Measurements from ENCODE around the gene BCAR3.
A peak's percentile ranks its signal among the peaks of the same experiment; 100 is the strongest.

BCAR3 gene

GRCh38 chr1:93628681-93629080 lies 53.0 kb downstream of the BCAR3 start:
- peak; percentile 68 for FAIRE-seq

GRCh38 chr1:93625582-93626327 lies 55.9 kb downstream of the BCAR3 start:
- FAIRE-seq (no peak), DNase-seq (ENCODE audit: insufficient read length) (no peak)
- TF ChIP-seq POLR2AphosphoS5 (IDR thresholded peaks at IDR 0.05; ENCODE audit: low read depth, low read length) (no peak), TAF1 (IDR thresholded peaks at IDR 0.05; ENCODE audit: borderline replicate concordance, low read depth, low read length) (no peak), POLR2A (IDR thresholded peaks at IDR 0.05; ENCODE audit: low read depth, low read length) (no peak)

More at GRCh38 chr1:93628681-93629080, 53.0 kb downstream of the BCAR3 start:
- TF ChIP-seq POLR2AphosphoS5 (IDR thresholded peaks at IDR 0.05; ENCODE audit: low read depth, low read length) = no peak
- TF ChIP-seq POLR2A (IDR thresholded peaks at IDR 0.05; ENCODE audit: low read depth, low read length) = no peak
- TF ChIP-seq TAF1 (IDR thresholded peaks at IDR 0.05; ENCODE audit: borderline replicate concordance, low read depth, low read length) = no peak
- DNase-seq (ENCODE audit: insufficient read length) = no peak

- no peak for FAIRE-seq
- TF ChIP-seq POLR2AphosphoS5 (IDR thresholded peaks at IDR 0.05; ENCODE audit: low read depth, low read length) (no peak), POLR2A (IDR thresholded peaks at IDR 0.05; ENCODE audit: low read depth, low read length) (no peak), TAF1 (IDR thresholded peaks at IDR 0.05; ENCODE audit: borderline replicate concordance, low read depth, low read length) (no peak)
- no peak for DNase-seq (ENCODE audit: insufficient read length)
Observed at GRCh38 chr1:93623875-93624274, 57.8 kb downstream of the BCAR3 start.

- no peak for DNase-seq (ENCODE audit: insufficient read length)
- FAIRE-seq = no peak
- TF ChIP-seq TAF1 (IDR thresholded peaks at IDR 0.05; ENCODE audit: borderline replicate concordance, low read depth, low read length) = no peak
- no peak for TF ChIP-seq POLR2A (IDR thresholded peaks at IDR 0.05; ENCODE audit: low read depth, low read length)
- no peak for TF ChIP-seq POLR2AphosphoS5 (IDR thresholded peaks at IDR 0.05; ENCODE audit: low read depth, low read length)
Observed at GRCh38 chr1:93623436-93623835, 58.2 kb downstream of the BCAR3 start.

GRCh38 chr1:93621246-93621645 lies 60.4 kb downstream of the BCAR3 start:
- TF ChIP-seq TAF1 (IDR thresholded peaks at IDR 0.05; ENCODE audit: borderline replicate concordance, low read depth, low read length) (no peak), POLR2A (IDR thresholded peaks at IDR 0.05; ENCODE audit: low read depth, low read length) (no peak), POLR2AphosphoS5 (IDR thresholded peaks at IDR 0.05; ENCODE audit: low read depth, low read length) (no peak)
- FAIRE-seq (no peak), DNase-seq (ENCODE audit: insufficient read length) (no peak)

- DNase-seq (ENCODE audit: insufficient read length) = no peak
- no peak for FAIRE-seq
- TF ChIP-seq TAF1 (IDR thresholded peaks at IDR 0.05; ENCODE audit: borderline replicate concordance, low read depth, low read length) (no peak), POLR2A (IDR thresholded peaks at IDR 0.05; ENCODE audit: low read depth, low read length) (no peak), POLR2AphosphoS5 (IDR thresholded peaks at IDR 0.05; ENCODE audit: low read depth, low read length) (no peak)
Observed at GRCh38 chr1:93620841-93621210, 60.8 kb downstream of the BCAR3 start.

- DNase-seq (ENCODE audit: insufficient read length) (no peak), FAIRE-seq (no peak)
- no peak for TF ChIP-seq POLR2A (IDR thresholded peaks at IDR 0.05; ENCODE audit: low read depth, low read length)
- TF ChIP-seq TAF1 (IDR thresholded peaks at IDR 0.05; ENCODE audit: borderline replicate concordance, low read depth, low read length) = no peak
- no peak for TF ChIP-seq POLR2AphosphoS5 (IDR thresholded peaks at IDR 0.05; ENCODE audit: low read depth, low read length)
Observed at GRCh38 chr1:93620172-93620840, 61.3 kb downstream of the BCAR3 start.

- no peak for TF ChIP-seq POLR2A (IDR thresholded peaks at IDR 0.05; ENCODE audit: low read depth, low read length)
- no peak for TF ChIP-seq POLR2AphosphoS5 (IDR thresholded peaks at IDR 0.05; ENCODE audit: low read depth, low read length)
- TF ChIP-seq TAF1 (IDR thresholded peaks at IDR 0.05; ENCODE audit: borderline replicate concordance, low read depth, low read length) = no peak
- FAIRE-seq (no peak), DNase-seq (ENCODE audit: insufficient read length) (no peak)
Observed at GRCh38 chr1:93619507-93620171, 62.0 kb downstream of the BCAR3 start.

GRCh38 chr1:93617670-93618499 lies 63.8 kb downstream of the BCAR3 start:
- no peak for TF ChIP-seq POLR2AphosphoS5 (IDR thresholded peaks at IDR 0.05; ENCODE audit: low read depth, low read length)
- no peak for TF ChIP-seq TAF1 (IDR thresholded peaks at IDR 0.05; ENCODE audit: borderline replicate concordance, low read depth, low read length)
- TF ChIP-seq POLR2A (IDR thresholded peaks at IDR 0.05; ENCODE audit: low read depth, low read length) = no peak
- FAIRE-seq (no peak), DNase-seq (ENCODE audit: insufficient read length) (no peak)

GRCh38 chr1:93616996-93617669 lies 64.5 kb downstream of the BCAR3 start:
- DNase-seq (ENCODE audit: insufficient read length) (no peak), FAIRE-seq (no peak)

More at GRCh38 chr1:93616996-93617669, 64.5 kb downstream of the BCAR3 start:
- TF ChIP-seq POLR2AphosphoS5 (IDR thresholded peaks at IDR 0.05; ENCODE audit: low read depth, low read length) = no peak
- TF ChIP-seq TAF1 (IDR thresholded peaks at IDR 0.05; ENCODE audit: borderline replicate concordance, low read depth, low read length) = no peak
- no peak for TF ChIP-seq POLR2A (IDR thresholded peaks at IDR 0.05; ENCODE audit: low read depth, low read length)

Measured in GM12892 (cell line).